ENCODE measurements around the gene ST6GALNAC3.

GRCh38 chr1:76066394-76066793 is 8.2 kb upstream of the ST6GALNAC3 start:
- TF ChIP-seq CTCF (IDR thresholded peaks at IDR 0.05): no peak
- no peak for TF ChIP-seq POLR2A (IDR thresholded peaks at IDR 0.05)
